ENCODE results near the gene TPRG1L. TPM values are rescaled to one million over a fixed set of nuclear protein-coding genes. Genes with fewer than 3 reads are reported as not detected.

TPRG1L gene
- polyA plus RNA-seq, 3 donors = 22.8 to 49.7 (median 30.9) TPM

- WGBS, 3 donors = 92 to 95% (median 94%) methylated on average over 11 of the region's 11 CpGs
- H3K27ac ChIP-seq (ENCODE audit: low read depth, low read length) = no peak overlapping the region
Measured at GRCh38 chr1:3636531-3636930, 11.7 kb downstream of the TPRG1L start.

DNA sequence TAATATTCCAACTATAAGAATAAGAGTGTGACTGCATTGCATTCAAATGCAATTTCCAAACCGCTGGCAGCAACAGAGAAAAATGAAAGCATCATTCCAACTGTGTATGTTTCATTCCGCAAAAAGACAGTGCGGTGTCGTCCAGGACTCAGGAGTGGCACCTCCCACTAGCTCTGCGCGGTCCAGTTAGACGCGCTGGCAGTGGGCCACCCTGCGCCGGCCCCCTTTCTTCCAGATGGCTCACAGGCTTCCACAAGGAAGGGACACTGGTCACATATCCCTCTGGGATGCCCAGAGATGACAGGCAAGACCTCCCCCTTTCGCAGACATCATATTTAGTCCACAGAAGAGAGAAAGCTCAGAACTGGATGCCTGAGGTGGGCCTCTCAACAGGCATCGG is 13.2 kb downstream of the TPRG1L start:
- H3K27ac ChIP-seq (ENCODE audit: low read depth, low read length) = no peak overlapping the region
- WGBS, 3 donors = 94 to 96% (median 95%) methylated on average over 12 of the region's 12 CpGs

GRCh38 chr1:3638676-3639075 is 13.9 kb downstream of the TPRG1L start:
- no peak overlapping the region for H3K27ac ChIP-seq (ENCODE audit: low read depth, low read length)
- WGBS, 3 donors = 91 to 93% (median 92%) methylated on average over 15 of the region's 15 CpGs

DNA sequence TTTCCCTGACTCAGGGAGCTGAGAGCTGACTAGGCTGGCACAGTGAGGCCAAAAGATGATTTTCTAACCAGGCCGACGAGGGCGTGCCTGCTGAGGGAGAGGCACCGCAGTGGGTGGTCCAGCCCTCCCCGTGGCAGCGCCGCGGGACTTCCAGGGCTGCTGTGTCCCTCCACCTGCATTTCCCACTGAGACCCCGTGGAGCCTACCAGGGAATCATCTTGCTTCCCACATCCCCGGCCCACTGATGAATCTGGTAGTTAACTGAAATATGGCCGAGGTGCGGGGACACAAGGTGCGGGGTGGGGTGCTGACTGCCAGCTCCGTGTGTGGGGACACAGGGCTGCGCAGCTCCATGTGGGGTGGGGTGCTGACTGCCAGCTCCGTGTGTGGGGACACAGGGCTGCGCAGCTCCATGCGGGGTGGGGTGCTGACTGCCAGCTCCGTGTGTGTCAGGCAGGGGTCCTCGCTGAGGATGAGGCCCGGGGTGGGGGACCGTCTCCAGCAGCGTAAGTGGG is 14.6 kb downstream of the TPRG1L start:
- H3K27ac ChIP-seq (ENCODE audit: low read depth, low read length) = no peak overlapping the region
- 93 to 95% (median 94%) methylated on average over 23 of the region's 23 CpGs for WGBS, 3 donors

DNA sequence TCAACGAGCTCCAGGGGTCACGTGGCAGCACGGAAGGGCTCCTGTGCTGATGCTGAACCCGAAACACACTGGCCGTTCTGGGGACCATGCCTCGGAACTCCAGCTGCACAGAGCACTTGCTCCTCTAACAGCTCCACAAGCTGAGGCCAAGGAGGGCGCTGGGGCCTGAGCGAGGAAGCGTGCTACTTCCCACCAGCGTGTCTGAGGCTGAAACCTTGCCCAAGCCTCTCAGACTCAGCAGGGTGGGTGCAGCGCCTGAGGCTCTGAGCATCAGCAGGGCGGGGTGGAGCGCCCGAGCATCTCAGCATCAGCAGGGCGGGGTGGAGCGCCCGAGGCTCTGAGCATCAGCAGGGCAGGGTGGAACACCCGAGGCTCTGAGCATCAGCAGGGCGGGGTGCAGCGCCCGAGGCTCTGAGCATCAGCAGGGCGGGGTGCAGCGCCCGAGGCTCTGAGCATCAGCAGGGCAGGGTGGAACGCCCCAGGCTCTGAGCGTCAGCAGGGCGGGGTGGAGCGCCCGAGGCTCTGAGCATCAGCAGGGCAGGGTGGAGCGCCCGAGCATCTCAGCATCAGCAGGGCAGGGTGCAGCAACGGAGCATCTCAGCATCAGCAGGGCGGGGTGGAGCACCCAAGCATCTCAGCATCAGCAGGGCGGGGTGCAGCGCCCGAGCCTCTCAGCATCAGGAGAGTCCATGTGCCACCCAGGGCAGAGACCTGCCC is 15.5 kb downstream of the TPRG1L start:
- whole genome bisulfite sequencing, 3 donors = 89 to 91% (median 90%) methylated on average over 35 to 36 of the region's 36 CpGs
- H3K27ac ChIP-seq (ENCODE audit: low read depth, low read length) = no peak overlapping the region

DNA sequence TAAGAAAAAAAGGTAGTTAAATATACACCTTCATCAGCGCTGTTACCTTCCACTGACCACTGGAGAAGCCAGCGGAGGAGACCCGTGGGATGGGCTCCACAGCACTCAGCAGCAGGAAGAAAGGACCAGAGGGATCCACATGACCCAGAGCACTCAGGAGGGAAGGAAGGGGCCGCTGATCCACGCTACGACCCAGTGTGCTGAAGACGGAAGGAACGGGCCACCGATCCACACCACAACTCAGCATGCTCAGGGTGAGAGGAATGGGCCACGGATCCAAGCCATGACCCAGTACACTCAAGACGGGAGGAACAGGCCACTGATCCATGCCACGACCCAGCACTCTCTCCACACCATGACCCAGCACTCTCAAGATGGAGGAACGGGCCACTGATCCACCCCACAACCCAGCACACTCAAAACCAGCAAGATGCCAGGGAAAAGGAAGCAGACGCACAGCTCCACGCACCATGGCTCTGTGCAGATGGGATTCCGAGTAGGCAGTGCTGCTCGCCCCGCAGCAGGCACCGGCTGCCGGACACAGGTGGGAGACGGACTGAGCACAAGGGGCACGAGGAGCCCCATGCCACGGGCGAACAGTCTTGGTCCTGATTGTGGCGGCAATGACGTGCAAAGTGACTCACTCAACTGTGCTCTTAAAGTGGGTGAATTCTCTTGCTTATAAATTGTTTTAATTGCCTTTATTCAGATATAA is 16.4 kb downstream of the TPRG1L start:
- WGBS, 3 donors = 94% methylated on average over 26 of the region's 26 CpGs
- no peak overlapping the region for H3K27ac ChIP-seq (ENCODE audit: low read depth, low read length)

DNA sequence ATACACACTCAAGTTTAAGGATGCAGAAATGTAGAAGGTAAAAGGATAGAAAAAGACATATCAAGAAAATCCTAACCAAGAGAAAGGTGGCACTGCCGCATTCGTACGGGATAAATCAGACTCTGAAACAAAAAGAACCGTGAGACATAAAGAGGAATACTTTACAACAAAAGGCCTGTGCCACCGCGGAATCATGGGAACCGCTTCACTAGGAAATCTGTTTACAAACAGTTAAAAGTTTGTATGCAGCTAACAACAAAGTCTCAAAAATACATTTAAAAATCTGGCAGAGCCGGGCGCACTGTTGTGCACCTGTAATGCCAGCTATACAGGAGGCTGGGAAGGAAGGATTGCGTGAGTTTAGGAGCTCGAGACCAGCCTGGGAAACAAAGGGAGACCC is 17.0 kb downstream of the TPRG1L start:
- 96 to 97% (median 96%) methylated on average over 11 of the region's 11 CpGs for WGBS, 3 donors
- H3K27ac ChIP-seq (ENCODE audit: low read depth, low read length) = no peak overlapping the region

DNA sequence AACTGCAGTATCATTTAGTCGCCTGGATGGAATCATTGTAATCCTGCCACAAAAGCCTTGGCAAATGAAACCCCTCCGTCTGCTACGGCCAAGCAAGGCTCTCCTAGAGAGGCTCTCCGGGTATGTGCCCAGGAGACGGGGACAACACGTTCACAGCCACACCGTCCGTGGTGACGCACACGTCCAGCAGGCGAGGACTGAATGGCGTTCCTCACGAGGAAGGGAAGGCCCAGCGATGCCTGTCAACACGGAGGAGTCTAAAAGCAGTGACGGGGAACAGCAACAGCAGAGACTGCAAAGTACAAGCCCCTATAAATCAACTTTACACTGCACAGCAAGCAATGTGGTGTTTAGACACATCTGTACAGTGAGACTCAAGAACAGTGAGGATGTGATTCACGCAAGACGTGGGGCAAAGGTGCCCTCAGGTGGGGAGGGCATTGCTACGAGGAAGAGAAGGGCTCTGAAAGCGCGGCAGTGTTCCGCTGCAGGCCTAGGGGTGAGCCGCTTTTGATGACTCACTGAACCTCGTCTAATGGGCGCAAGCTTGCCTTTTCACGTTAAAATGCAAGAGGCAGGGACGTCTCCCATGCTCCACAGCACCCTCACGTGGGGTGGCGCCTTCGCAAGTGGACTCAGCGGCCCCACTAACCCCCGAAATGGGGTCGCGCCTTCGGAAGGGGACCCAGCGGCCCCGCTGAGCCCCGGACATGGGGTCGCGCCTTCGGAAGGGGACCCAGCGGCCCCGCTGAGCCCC is 18.3 kb downstream of the TPRG1L start:
- 91 to 92% (median 91%) methylated on average over 37 to 41 of the region's 43 CpGs for WGBS, 3 donors
- no peak overlapping the region for H3K27ac ChIP-seq (ENCODE audit: low read depth, low read length)

DNA sequence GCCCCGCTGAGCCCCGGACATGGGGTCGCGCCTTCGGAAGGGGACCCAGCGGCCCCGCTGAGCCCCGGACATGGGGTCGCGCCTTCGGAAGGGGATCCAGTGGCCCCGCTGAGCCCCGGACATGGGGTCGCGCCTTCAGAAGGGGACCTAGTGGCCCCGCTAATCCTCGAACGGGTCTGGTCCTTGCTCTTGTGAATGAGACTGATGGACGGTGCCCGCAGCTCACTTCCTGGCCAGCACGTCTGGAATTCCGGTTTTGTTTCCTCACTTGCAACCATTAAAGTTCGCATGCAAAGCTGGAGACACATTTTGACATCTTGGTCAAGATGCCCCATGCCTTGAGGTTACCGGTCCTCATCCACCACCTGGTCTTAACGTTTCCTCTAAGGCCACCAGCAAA is 19.5 kb downstream of the TPRG1L start:
- WGBS, 3 donors = 89 to 94% (median 92%) methylated on average over 15 to 21 of the region's 25 CpGs
- no peak overlapping the region for H3K27ac ChIP-seq (ENCODE audit: low read depth, low read length)

GRCh38 chr1:3645247-3645646 is 20.4 kb downstream of the TPRG1L start:
- 95 to 97% (median 96%) methylated on average over 29 to 43 of the region's 43 CpGs for WGBS, 3 donors
- H3K27ac ChIP-seq (ENCODE audit: low read depth, low read length) = no peak overlapping the region

GRCh38 chr1:3645666-3646355 is 21.0 kb downstream of the TPRG1L start:
- H3K27ac ChIP-seq (ENCODE audit: low read depth, low read length) = no peak overlapping the region
- 93 to 94% (median 94%) methylated on average over 27 of the region's 27 CpGs for WGBS, 3 donors

- H3K27ac ChIP-seq (ENCODE audit: low read depth, low read length) = no peak overlapping the region
Measured at GRCh38 chr1:3646596-3646995, 21.8 kb downstream of the TPRG1L start.

DNA sequence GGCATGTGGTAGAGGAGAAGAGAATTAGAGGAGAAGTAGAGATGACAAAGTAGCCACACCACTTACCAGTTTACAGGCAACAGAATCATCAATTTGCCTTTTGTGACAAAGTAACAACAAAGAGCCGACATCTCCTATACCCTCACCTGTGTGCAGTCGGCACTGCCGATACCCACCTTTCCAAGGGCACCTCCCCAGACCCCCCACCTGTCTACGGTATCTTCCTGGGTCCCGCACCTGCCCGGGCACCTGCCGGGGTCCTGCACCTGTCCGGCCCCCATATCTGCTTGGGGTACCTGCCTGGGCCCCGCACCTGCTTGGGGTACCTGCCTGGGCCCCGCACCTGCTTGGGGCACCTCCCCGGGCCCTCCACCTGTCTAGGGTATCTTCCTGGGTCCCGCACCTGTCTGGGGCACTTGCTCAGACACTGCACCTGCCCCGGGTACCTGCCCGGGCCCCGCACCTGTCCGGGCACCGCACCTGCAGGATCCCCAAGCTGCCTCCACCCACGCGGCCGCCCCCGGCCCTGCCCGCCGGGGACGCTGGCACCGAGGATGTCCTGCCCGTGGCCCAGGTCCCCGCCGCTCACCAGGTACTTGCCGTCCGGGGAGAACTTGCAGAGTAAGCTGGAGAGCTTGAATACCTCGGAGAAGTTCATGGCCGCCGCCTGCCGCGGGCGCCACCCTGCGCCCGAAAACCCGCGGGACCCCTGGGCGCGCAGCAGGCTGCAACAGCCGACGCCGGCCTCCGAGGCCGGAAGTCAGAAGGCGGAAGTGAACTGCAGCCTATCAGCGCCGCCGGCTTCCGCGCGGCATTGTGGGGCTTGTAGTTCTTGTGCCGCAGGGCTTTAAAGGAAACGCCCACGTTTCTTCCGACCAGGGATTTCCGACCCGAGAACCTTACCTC is 24.8 kb downstream of the TPRG1L start, which contains the start of gene WRAP73:
TSS of gene WRAP73 (minus strand) at position 762 of the 906 bp plus-strand sequence. CDS start at position 658, 104 bp downstream.
- 2 to 4% (median 2%) methylated on average over 57 to 60 of the region's 60 CpGs for WGBS, 3 donors
- H3K27ac ChIP-seq (ENCODE audit: low read depth, low read length) = no peak within 1 kb of the TSS

More at GRCh38 chr1:3646596-3646995, 21.8 kb downstream of the TPRG1L start:
- WGBS, 3 donors = 93 to 95% (median 95%) methylated on average over 20 of the region's 20 CpGs

- H3K27ac ChIP-seq (ENCODE audit: low read depth, low read length) = no peak overlapping the region
- WGBS, 3 donors = 10 to 11% (median 11%) methylated on average over 41 to 50 of the region's 50 CpGs
Measured at GRCh38 chr1:3650248-3651025, 25.6 kb downstream of the TPRG1L start.

- 5 to 7% (median 6%) methylated on average over 77 to 83 of the region's 83 CpGs for WGBS, 3 donors
Measured at GRCh38 chr1:3651026-3651929, 26.5 kb downstream of the TPRG1L start.

More at GRCh38 chr1:3651026-3651929, 26.5 kb downstream of the TPRG1L start:
- no peak overlapping the region for H3K27ac ChIP-seq (ENCODE audit: low read depth, low read length)

All from adipose tissue (tissue), 3 donors.